Thoracic aorta (tissue), 2 donors: ENCODE results near the gene RAB3A. TPM values are rescaled to one million over a fixed set of nuclear protein-coding genes. Genes with fewer than 3 reads are reported as not detected.

Source experiments
- ATAC-seq: fragments of 150-250 bp; one replicate; pipeline ENCODE4 v1.8.0; 2017; ENCODE audit warnings: low read depth; ENCODE audit not compliant: insufficient number of reproducible peaks, low FRiP score
- DNase-seq: peaks from one replicate; pipeline ENCODE4 v3.0.0-alpha.2; 2020; ENCODE audit warnings: low spot score
- H3K27ac ChIP-seq, 2 donors: fragments of 200-600 bp; sonication (generic); 1 replicate in 1 of 2; 2 replicates in 1 of 2; pipeline ENCODE4 v1.5.1; 2016; ENCODE audit warnings: mild to moderate bottlenecking in 2 of 2, moderate library complexity in 2 of 2
- H3K27me3 ChIP-seq: fragments of 200-600 bp; sonication (generic); replicated peaks from 2 replicates; pipeline ENCODE4 v1.6.0; 2016; ENCODE audit warnings: mild to moderate bottlenecking; ENCODE audit not compliant: insufficient read depth
- H3K36me3 ChIP-seq: fragments of 200-600 bp; sonication (generic); one replicate; pipeline ENCODE4 v1.5.1; 2016
- H3K4me1 ChIP-seq, 2 donors: fragments of 200-600 bp; sonication (generic); 1 replicate in 1 of 2; 2 replicates in 1 of 2; pipeline versions ENCODE4 v1.5.1 to v1.6.0; 2016; ENCODE audit warnings: low read depth in 2 of 2, mild to moderate bottlenecking in 1 of 2; ENCODE audit not compliant: control insufficient read depth in 1 of 2
- H3K4me3 ChIP-seq: fragments of 200-600 bp; sonication (generic); 2 replicates; pipeline ENCODE4 v1.5.1; 2016; ENCODE audit warnings: mild to moderate bottlenecking
- H3K9me3 ChIP-seq: fragments of 200-600 bp; sonication (generic); 2 replicates; pipeline ENCODE4 v1.5.1; 2016
- total RNA-seq, 2 donors: library from RNA; depleted of rRNA; stranded (reverse); fragments of >200 nt; gene quantifications; one replicate each; pipeline versions ENCODE4 v1.1.0 to v1.2.3, GENCODE V29; 2016
- TF ChIP-seq, protein P1 (sequence below): fragments of 200-600 bp; sonication (generic); IDR thresholded peaks from one replicate; pipeline ENCODE4 v1.5.1; 2019; ENCODE audit warnings: antibody characterized with exemption

The RAB3A gene
- total RNA-seq, 2 donors from 2014 or later: 1.9 TPM; not detected in 1

DNA sequence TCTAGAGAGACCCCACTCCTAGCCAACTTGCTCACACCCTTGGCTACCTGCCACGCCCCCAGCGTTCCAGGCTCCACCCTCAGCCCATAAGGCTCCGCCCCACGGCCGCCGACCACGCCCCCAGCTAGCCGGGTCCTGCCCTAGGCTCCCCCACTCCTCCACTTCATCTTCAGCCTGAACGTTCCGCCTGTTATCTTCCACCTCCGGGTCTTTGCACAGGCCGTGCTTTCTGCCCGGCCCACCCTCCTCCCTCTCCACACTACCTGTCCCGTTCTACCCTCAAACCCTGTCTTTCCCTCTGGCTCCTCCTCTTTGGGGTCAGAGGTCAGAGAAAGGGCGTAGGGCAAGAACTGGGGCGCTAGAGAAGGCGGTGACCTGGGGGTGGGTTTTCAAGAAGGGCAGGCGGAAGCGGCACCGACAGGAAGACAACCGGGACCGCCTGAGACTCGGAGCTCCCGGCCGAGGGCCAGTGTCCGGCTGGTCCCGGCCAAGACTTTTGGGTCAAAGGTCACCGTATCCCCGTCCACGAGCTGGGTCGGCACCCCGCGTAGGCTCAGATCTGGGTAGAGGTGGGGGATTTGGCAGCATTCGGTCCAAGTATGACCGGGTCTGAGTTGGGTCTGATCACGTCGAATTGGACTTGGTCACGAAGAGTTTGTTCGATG lies 20.1 kb upstream of the RAB3A start:
- H3K36me3 ChIP-seq: no peaks in the 10 kb centered on the region
- peaks cover 9 to 28% of the 10 kb centered on the region in 2 donors for H3K4me1 ChIP-seq
- no peaks in the 10 kb centered on the region for H3K9me3 ChIP-seq
- DNase-seq (no peak), ATAC-seq (no peak)
- peaks cover 19% of the 10 kb centered on the region for H3K27me3 ChIP-seq
- peak overlapping the region; percentile 70 for H3K4me3 ChIP-seq
- TF ChIP-seq, protein P1, sequence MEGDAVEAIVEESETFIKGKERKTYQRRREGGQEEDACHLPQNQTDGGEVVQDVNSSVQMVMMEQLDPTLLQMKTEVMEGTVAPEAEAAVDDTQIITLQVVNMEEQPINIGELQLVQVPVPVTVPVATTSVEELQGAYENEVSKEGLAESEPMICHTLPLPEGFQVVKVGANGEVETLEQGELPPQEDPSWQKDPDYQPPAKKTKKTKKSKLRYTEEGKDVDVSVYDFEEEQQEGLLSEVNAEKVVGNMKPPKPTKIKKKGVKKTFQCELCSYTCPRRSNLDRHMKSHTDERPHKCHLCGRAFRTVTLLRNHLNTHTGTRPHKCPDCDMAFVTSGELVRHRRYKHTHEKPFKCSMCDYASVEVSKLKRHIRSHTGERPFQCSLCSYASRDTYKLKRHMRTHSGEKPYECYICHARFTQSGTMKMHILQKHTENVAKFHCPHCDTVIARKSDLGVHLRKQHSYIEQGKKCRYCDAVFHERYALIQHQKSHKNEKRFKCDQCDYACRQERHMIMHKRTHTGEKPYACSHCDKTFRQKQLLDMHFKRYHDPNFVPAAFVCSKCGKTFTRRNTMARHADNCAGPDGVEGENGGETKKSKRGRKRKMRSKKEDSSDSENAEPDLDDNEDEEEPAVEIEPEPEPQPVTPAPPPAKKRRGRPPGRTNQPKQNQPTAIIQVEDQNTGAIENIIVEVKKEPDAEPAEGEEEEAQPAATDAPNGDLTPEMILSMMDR: no peak
- H3K27ac ChIP-seq: no peak overlapping the region

DNA sequence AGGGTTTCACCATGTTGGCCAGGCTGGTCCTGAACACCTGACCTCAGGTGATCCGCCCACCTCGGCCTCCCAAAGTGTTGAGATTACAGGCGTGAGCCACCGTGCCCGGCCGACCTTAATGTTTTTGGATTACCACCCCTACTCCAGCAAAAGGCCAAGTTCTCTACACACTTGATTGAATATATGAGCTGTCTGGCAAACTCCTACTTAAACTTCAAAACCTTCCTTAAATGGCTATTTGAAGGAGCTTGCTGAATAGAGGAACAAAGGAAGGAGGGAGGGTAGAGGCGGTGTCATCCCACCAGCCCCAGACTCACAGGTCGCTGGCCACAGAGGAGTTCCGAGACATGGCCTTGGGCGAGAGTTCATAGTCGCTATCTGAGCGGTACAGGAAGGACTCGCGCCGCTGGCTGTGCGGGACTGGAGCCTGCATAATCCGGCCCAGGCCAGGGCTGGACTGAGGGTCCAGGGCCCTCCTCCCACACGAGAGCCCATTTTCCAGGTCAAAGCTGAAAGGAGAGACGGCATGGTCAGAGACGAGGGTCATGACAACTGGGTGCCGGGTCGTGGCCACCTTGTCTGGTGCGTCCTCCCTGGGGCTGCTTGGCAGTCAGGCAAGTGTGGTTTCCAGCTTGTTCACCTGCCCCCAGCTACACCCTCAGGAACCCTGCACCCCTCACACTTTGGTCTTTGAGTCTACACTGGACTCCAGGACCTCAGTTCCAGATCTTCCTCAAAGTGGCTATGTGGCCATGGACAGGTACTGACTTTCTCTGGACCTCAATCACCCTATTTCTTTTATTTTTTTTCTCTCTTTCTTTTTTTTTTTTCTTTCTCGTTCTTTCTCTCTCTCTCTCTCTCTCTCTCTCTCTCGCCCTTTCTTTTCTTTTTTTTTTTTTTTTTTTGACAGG lies 18.2 kb upstream of the RAB3A start:
- Histone ChIP-seq H3K4me3 (no peak overlapping the region), H3K4me1 (peaks cover 9 to 23% of the 10 kb centered on the region in 2 donors), H3K36me3 (no peaks in the 10 kb centered on the region), H3K9me3 (no peaks in the 10 kb centered on the region), H3K27ac (no peak overlapping the region), H3K27me3 (peaks cover 15% of the 10 kb centered on the region)
- DNase-seq (no peak), ATAC-seq (no peak)
- TF ChIP-seq, protein P1: no peak

GRCh38 chr19:18220632-18221275 lies 16.9 kb upstream of the RAB3A start:
- Histone ChIP-seq H3K27me3 (peaks cover 9% of the 10 kb centered on the region), H3K9me3 (no peaks in the 10 kb centered on the region), H3K4me1 (peaks cover 9 to 17% of the 10 kb centered on the region in 2 donors), H3K36me3 (no peaks in the 10 kb centered on the region), H3K27ac (no peak overlapping the region), H3K4me3 (no peak overlapping the region)
- DNase-seq: no peak
- TF ChIP-seq, protein P1: no peak
- no peak for ATAC-seq

DNA sequence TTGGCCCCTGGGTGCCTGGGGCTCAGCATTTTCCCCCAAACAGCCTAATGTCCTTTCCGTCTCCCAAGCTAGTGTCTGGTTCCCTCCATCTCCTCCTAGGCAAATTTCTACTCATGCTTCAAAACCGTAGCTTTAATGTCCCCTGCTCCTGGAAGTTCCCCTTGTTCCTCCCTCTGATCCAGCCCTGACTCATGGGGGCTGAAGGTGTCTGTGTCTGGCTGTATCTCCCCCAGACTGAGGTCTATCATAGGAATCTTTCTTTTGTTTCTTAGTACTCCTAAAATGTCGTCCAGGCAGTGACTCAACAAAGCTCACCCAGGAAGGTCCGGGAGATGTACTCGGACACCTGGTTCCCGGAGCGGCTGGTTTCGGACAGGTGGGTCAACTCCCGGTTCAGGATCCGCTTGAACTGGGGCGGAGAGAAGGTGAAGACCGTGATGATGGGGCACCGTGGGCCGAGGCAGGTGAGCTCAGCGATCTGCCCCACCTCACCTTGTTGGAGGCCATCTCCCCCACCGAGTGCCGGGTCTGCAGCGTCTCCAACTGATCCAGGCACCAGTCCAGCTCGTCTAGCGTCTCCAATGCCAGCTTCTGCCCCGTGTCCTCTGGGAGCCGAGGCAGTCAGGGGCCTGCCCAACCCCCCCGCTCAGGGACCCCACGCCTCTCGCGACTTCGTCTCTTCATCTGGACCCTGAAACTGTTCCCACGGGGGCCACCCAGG lies 16.2 kb upstream of the RAB3A start:
- no peaks in the 10 kb centered on the region for H3K9me3 ChIP-seq
- H3K4me3 ChIP-seq: no peak overlapping the region
- H3K36me3 ChIP-seq: no peaks in the 10 kb centered on the region
- TF ChIP-seq, protein P1: no peak
- H3K4me1 ChIP-seq: peaks cover 8 to 10% of the 10 kb centered on the region in 2 donors
- ATAC-seq (no peak), DNase-seq (no peak)
- peaks cover 4% of the 10 kb centered on the region for H3K27me3 ChIP-seq
- H3K27ac ChIP-seq: no peak overlapping the region
